H1 (cell line): Measurements from ENCODE around the gene RARRES1. TPM values are rescaled to one million over a fixed set of nuclear protein-coding genes. Genes with fewer than 3 reads are reported as not detected.

Experiments
- CTCF ChIA-PET: fragments of 300-600 bp; sonication (Branson Sonifier 250); formaldehyde crosslinking; loops from one replicate; lab custom pipeline; 2021; ENCODE audit not compliant: partially characterized antibody; lab: Charles Lee
- POLR2A ChIA-PET: fragments of 300-600 bp; sonication (Branson Sonifier 250); formaldehyde crosslinking; loops from one replicate; lab custom pipeline; 2021; ENCODE audit warnings: inconsistent platforms; ENCODE audit not compliant: partially characterized antibody; lab: Charles Lee
- DNase-seq, 2 experiments: peaks; one replicate each; pipeline versions ENCODE4 v3.0.0 to v3.0.0-alpha.2; 2010 to 2022; ENCODE audit warnings: low spot score in 2 of 2, low read depth in 1 of 2, mixed read lengths in 1 of 2
- FAIRE-seq: peaks from 2 replicates; lab custom pipeline; 2011; peaks lifted over from hg19 to GRCh38; lab: Jason Lieb, UNC
- H2AFZ ChIP-seq: 2 replicates; pipeline ENCODE4 v1.8.1; 2012; ENCODE audit warnings: low read length, inconsistent platforms
- H2AK5ac ChIP-seq: 2 replicates; pipeline ENCODE4 v1.6.1; 2013; ENCODE audit warnings: low read depth, low read length
- H2BK120ac ChIP-seq: replicated peaks from 2 replicates; pipeline ENCODE3; 2013; ENCODE audit warnings: low read depth, low read length, inconsistent platforms
- H2BK12ac ChIP-seq: 2 replicates; pipeline ENCODE4 v1.6.1; 2013; ENCODE audit warnings: low read depth, low read length
- H2BK15ac ChIP-seq: 2 replicates; pipeline ENCODE4 v1.6.1; 2013; ENCODE audit warnings: low read length
- H2BK20ac ChIP-seq: 2 replicates; pipeline ENCODE4 v1.6.1; 2013; ENCODE audit warnings: low read length
- H2BK5ac ChIP-seq: 2 replicates; pipeline ENCODE4 v1.6.1; 2013; ENCODE audit warnings: low read depth, low read length
- H3K14ac ChIP-seq: 2 replicates; pipeline ENCODE4 v1.6.1; 2013; ENCODE audit warnings: inconsistent platforms; ENCODE audit not compliant: insufficient read length
- H3K18ac ChIP-seq: 2 replicates; pipeline ENCODE4 v1.6.1; 2013; ENCODE audit warnings: low read length; ENCODE audit errors: extremely low read depth
- H3K23ac ChIP-seq: 2 replicates; pipeline ENCODE4 v1.6.1; 2013; ENCODE audit warnings: inconsistent platforms; ENCODE audit not compliant: insufficient read length
- H3K23me2 ChIP-seq: 2 replicates; pipeline ENCODE4 v1.6.1; 2013; ENCODE audit warnings: low read depth, low read length
- H3K27ac ChIP-seq: 2 replicates; pipeline ENCODE4 v1.6.1; 2011; ENCODE audit warnings: low read depth, low read length, inconsistent platforms
- H3K27me3 ChIP-seq, 4 experiments: replicated peaks in 1 of 4; 1 replicate in 1 of 4; 2 replicates in 3 of 4; pipeline versions ENCODE4 v1.6.1 to v1.8.1; 2011 to 2013; ENCODE audit warnings: low read length in 3 of 4, mild to moderate bottlenecking in 3 of 4, inconsistent platforms in 2 of 4, mixed read lengths in 2 of 4, moderate library complexity in 1 of 4; ENCODE audit not compliant: control insufficient read depth in 3 of 4, insufficient read depth in 3 of 4; ENCODE audit errors: extremely low read depth in 1 of 4
- H3K36me3 ChIP-seq, 4 experiments: 2 replicates each; pipeline versions ENCODE4 v1.6.1 to v1.8.1; 2011 to 2013; ENCODE audit warnings: mild to moderate bottlenecking in 4 of 4, low read length in 3 of 4, moderate library complexity in 2 of 4, control low read depth in 1 of 4, inconsistent platforms in 1 of 4; ENCODE audit not compliant: insufficient read depth in 4 of 4, control insufficient read depth in 2 of 4
- H3K4ac ChIP-seq: replicated peaks from 2 replicates; pipeline ENCODE3; 2013; ENCODE audit warnings: low read length, low read depth, mixed read lengths, inconsistent platforms; ENCODE audit not compliant: insufficient read length
- H3K4me1 ChIP-seq, 4 experiments: replicated peaks in 1 of 4; 1 replicate in 1 of 4; 2 replicates in 3 of 4; pipeline versions ENCODE4 v1.6.1 to v1.8.1; 2011 to 2013; ENCODE audit warnings: low read length in 3 of 4, inconsistent platforms in 2 of 4, mixed read lengths in 1 of 4; ENCODE audit not compliant: insufficient read depth in 4 of 4, control insufficient read depth in 3 of 4
- H3K4me2 ChIP-seq, 2 experiments: 2 replicates each; pipeline versions ENCODE4 v1.6.1 to v1.8.1; 2011 to 2013; ENCODE audit warnings: low read depth in 2 of 2, low read length in 2 of 2, control low read depth in 1 of 2, inconsistent platforms in 1 of 2, mild to moderate bottlenecking in 1 of 2; ENCODE audit not compliant: insufficient read depth in 1 of 2
- H3K4me3 ChIP-seq, 4 experiments: fragments of 200-600, 300-600 bp in 1 of 4; sonication (generic), shearing (Covaris generic), sonication (Bioruptor Twin) in 1 of 4; 2 replicates each; pipeline versions ENCODE4 v1.5.1 to v1.8.1; 2011 to 2016; ENCODE audit warnings: low read length in 4 of 4, low read depth in 3 of 4, control low read depth in 2 of 4, inconsistent platforms in 2 of 4, mild to moderate bottlenecking in 2 of 4, mixed read lengths in 1 of 4, moderate library complexity in 1 of 4; ENCODE audit not compliant: insufficient read depth in 2 of 4; ENCODE audit errors: extremely low read depth in 1 of 4
- H3K56ac ChIP-seq: replicated peaks from 2 replicates; pipeline ENCODE3; 2013; ENCODE audit warnings: low read depth, mild to moderate bottlenecking, mixed read lengths, low read length, inconsistent platforms; ENCODE audit not compliant: insufficient read length
- H3K79me1 ChIP-seq: 2 replicates; pipeline ENCODE4 v1.6.1; 2013; ENCODE audit warnings: low read depth, low read length, control low read depth
- H3K79me2 ChIP-seq, 2 experiments: 2 replicates each; pipeline versions ENCODE4 v1.6.1 to v1.8.1; 2012 to 2013; ENCODE audit warnings: low read length in 2 of 2, mild to moderate bottlenecking in 2 of 2, inconsistent platforms in 1 of 2; ENCODE audit not compliant: insufficient read depth in 2 of 2, control insufficient read depth in 1 of 2
- H3K9ac ChIP-seq, 4 experiments: replicated peaks in 1 of 4; 1 replicate in 1 of 4; 2 replicates in 3 of 4; pipeline versions ENCODE4 v1.6.1 to v1.8.1; 2011 to 2013; ENCODE audit warnings: low read depth in 3 of 4, low read length in 3 of 4, control low read depth in 2 of 4, mild to moderate bottlenecking in 2 of 4, moderate library complexity in 2 of 4, inconsistent platforms in 1 of 4; ENCODE audit errors: extremely low read depth in 1 of 4
- H3K9me3 ChIP-seq, 2 experiments: 2 replicates each; pipeline versions ENCODE4 v1.6.1 to v1.8.1; 2012 to 2013; ENCODE audit warnings: mild to moderate bottlenecking in 2 of 2, moderate library complexity in 2 of 2, control low read depth in 1 of 2, inconsistent platforms in 1 of 2, low read depth in 1 of 2, low read length in 1 of 2, mixed read lengths in 1 of 2; ENCODE audit not compliant: insufficient read depth in 2 of 2
- H4K20me1 ChIP-seq, 2 experiments: replicated peaks in 1 of 2; 2 replicates each; pipeline versions ENCODE3 to v1.8.1; 2011 to 2013; ENCODE audit warnings: inconsistent platforms in 2 of 2, low read length in 2 of 2, mild to moderate bottlenecking in 1 of 2; ENCODE audit not compliant: insufficient read depth in 2 of 2, control insufficient read depth in 1 of 2
- H4K5ac ChIP-seq: 2 replicates; pipeline ENCODE4 v1.6.1; 2013; ENCODE audit warnings: low read length, low read depth, mixed read lengths, inconsistent platforms; ENCODE audit not compliant: insufficient read length
- H4K8ac ChIP-seq: 2 replicates; pipeline ENCODE4 v1.8.0; 2013; ENCODE audit warnings: mild to moderate bottlenecking, moderate library complexity, low read length, inconsistent platforms; ENCODE audit not compliant: insufficient read depth; ENCODE audit errors: extremely low read depth
- H4K91ac ChIP-seq: replicated peaks from 2 replicates; pipeline ENCODE3; 2013; ENCODE audit warnings: low read length, mixed read lengths, inconsistent platforms; ENCODE audit not compliant: insufficient read length
- BRCA1 ChIP-seq: IDR thresholded peaks from 2 replicates; pipeline ENCODE4 v1.6.1; 2012; ENCODE audit warnings: low read depth, low read length, improper control_type of control experiment
- CBX8 ChIP-seq: fragments of 300-800, 300-1000 bp; sonication (generic); IDR thresholded peaks from 2 replicates; pipeline ENCODE4 v1.7.1; 2016; ENCODE audit warnings: low read depth, low read length, borderline replicate concordance
- CREB1 ChIP-seq: IDR thresholded peaks from 2 replicates; pipeline ENCODE4 v1.6.1; 2012; ENCODE audit warnings: inconsistent platforms
- E2F6 ChIP-seq: IDR thresholded peaks from 2 replicates; pipeline ENCODE4 v1.6.1; 2012; ENCODE audit warnings: inconsistent platforms
- EZH2 ChIP-seq: fragments of 200-600 bp; sonication (generic); IDR thresholded peaks from 2 replicates; pipeline ENCODE4 v1.7.1; 2012; ENCODE audit warnings: low read depth, mild to moderate bottlenecking, moderate library complexity, low read length, inconsistent platforms; ENCODE audit not compliant: severe bottlenecking
- MAFK ChIP-seq: IDR thresholded peaks from 2 replicates; pipeline ENCODE4 v1.6.1; 2012; ENCODE audit warnings: low read depth, mild to moderate bottlenecking, improper control_type of control experiment, low read length
- SP1 ChIP-seq: IDR thresholded peaks from 2 replicates; pipeline ENCODE4 v1.6.1; 2011; ENCODE audit warnings: low read depth, low read length
- TEAD4 ChIP-seq: IDR thresholded peaks from 2 replicates; pipeline ENCODE4 v1.6.1; 2012; ENCODE audit warnings: low read depth, low read length, inconsistent platforms, mixed read lengths
- YY1 ChIP-seq: IDR thresholded peaks from 2 replicates; pipeline ENCODE4 v1.6.1; 2011; ENCODE audit warnings: low read depth, mild to moderate bottlenecking, low read length
- WGBS, 2 experiments: shearing (Covaris generic) in 1 of 2; methylation state at CpG; one replicate each; pipeline versions ENCODE4 v1.1.6 to v1.1.7; 2013 to 2015; ENCODE audit warnings: low lambda C conversion rate in 2 of 2, mixed read lengths in 2 of 2, inconsistent platforms in 1 of 2, low coverage in 1 of 2, missing lambda C conversion rate in 1 of 2; ENCODE audit not compliant: insufficient replicate concordance in 2 of 2, insufficient coverage in 1 of 2, insufficient read length in 1 of 2; ENCODE audit errors: extremely low coverage in 1 of 2, missing lambda C conversion rate in 1 of 2; 5-methylcytosine and 5-hydroxymethylcytosine counted together
- polyA plus RNA-seq, 7 experiments: library from polyadenylated mRNA; depleted of rRNA in 3 of 7; stranded (reverse) in 5 of 7; unstranded in 2 of 7; fragments of >200 nt in 5 of 7; fragments of 200-250 nt in 2 of 7; gene quantifications; 1 replicate in 5 of 7; 2 replicates in 1 of 7; 4 replicates in 1 of 7; pipeline versions ENCODE4 v1.2.1 to v1.2.3, GENCODE V29; 2011 to 2013; ENCODE audit warnings: missing spikeins in 2 of 7, mixed read lengths in 2 of 7
- total RNA-seq: library from RNA; stranded (reverse); fragmentation: NEBNext Ultra II Directional; extraction: Animal tissue kit (Norgen Biotek cat#: 25700); gene quantifications from 2 replicates; pipeline ENCODE4 v1.2.1, GENCODE V29; 2021
- TF ChIP-seq, protein P1 (sequence below), 3 experiments: IDR thresholded peaks; 1 replicate in 2 of 3; 2 replicates in 1 of 3; pipeline versions ENCODE4 v1.5.1 to v1.6.1; 2011; ENCODE audit warnings: low read length in 3 of 3, mild to moderate bottlenecking in 3 of 3, inconsistent platforms in 2 of 3, low read depth in 1 of 3, moderate library complexity in 1 of 3; ENCODE audit not compliant: insufficient read depth in 1 of 3; ENCODE audit errors: control extremely low read depth in 1 of 3
- TF ChIP-seq, protein P2 (sequence below): IDR thresholded peaks from 2 replicates; pipeline ENCODE4 v1.6.1; 2011; ENCODE audit warnings: low read depth, mild to moderate bottlenecking, low read length; ENCODE audit not compliant: insufficient read depth

The RARRES1 gene
- total and polyA plus RNA-seq, 2 of the 8 experiments (the other 6 are each of a cell fraction or from before 2014, with no cell fraction given), result 0.26 to 0.71 TPM

DNA sequence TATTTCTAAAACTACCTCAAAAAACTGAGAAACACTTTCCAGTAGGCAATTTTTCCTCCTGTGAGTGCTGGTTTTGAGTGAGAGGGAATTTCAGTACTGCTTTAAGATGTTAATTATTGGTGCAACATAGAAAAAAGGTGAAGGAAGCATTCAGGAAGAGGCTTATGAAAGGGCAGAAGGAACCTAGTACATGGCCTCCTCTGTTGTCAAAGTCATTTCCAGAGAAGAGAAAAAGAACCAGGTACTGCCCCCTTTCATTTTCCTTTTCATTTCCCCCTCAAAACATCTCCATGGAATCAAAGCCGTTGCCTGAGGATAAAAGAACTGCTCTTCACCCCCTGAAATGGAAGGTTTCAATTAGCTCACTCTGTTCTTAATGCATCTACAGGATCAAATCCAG, 19.8 kb downstream of the RARRES1 start:
- DNase-seq (no peak), FAIRE-seq (no peak)
- H3K18ac ChIP-seq, result no peak overlapping the region
- H2BK20ac ChIP-seq, result no peak overlapping the region
- no peak overlapping the region for H3K56ac ChIP-seq
- POLR2A ChIA-PET, result no interaction called here
- no peak overlapping the region for H3K14ac ChIP-seq
- no peak overlapping the region for H2AFZ ChIP-seq
- H3K4me1 ChIP-seq, result no peaks in the 10 kb centered on the region; a peak in 1 of 7 replicates
- no peak overlapping the region for H3K23ac ChIP-seq
- H4K5ac ChIP-seq, result no peak overlapping the region
- no peak overlapping the region for H2AK5ac ChIP-seq
- no peak overlapping the region for H3K9ac ChIP-seq
- no peak overlapping the region for H3K4ac ChIP-seq
- CTCF ChIA-PET, result interaction anchor here (1.0 to 1.7 kb wide), 7 partner anchors 9 to 82 kb away, joined by 3 to 8 read pairs (median 5); no protein-coding TSS in a partner anchor
- no peaks in the 10 kb centered on the region for H3K79me2 ChIP-seq
- H3K4me2 ChIP-seq, result no peak overlapping the region
- H3K9me3 ChIP-seq, result no peaks in the 10 kb centered on the region
- H4K20me1 ChIP-seq, result peaks cover 0 to 3% of the 10 kb centered on the region in 2 experiments
- H3K36me3 ChIP-seq, result peaks cover 0 to 2% (median 0%) of the 10 kb centered on the region in 4 experiments; a peak in 1 of 8 replicates
- H2BK12ac ChIP-seq, result no peak overlapping the region
- H3K23me2 ChIP-seq, result no peaks in the 10 kb centered on the region
- no peaks in the 10 kb centered on the region for H3K79me1 ChIP-seq
- no peaks in the 10 kb centered on the region for H3K27me3 ChIP-seq
- H2BK15ac ChIP-seq, result no peak overlapping the region
- H4K8ac ChIP-seq, result no peak overlapping the region
- H3K27ac ChIP-seq, result no peak overlapping the region
- WGBS, 2 experiments, result 87% methylated on average over 1 of the region's 1 CpG; no CpG with 5 or more reads in 1 of the 2 experiments
- H4K91ac ChIP-seq, result no peak overlapping the region
- no peak overlapping the region for H2BK120ac ChIP-seq
- no peak overlapping the region for H3K4me3 ChIP-seq
- no peak overlapping the region for H2BK5ac ChIP-seq
- TF ChIP-seq MAFK, result no peak
- no peak for TF ChIP-seq YY1
- TF ChIP-seq CREB1, result no peak
- TF ChIP-seq E2F6, result no peak
- TF ChIP-seq, protein P1, sequence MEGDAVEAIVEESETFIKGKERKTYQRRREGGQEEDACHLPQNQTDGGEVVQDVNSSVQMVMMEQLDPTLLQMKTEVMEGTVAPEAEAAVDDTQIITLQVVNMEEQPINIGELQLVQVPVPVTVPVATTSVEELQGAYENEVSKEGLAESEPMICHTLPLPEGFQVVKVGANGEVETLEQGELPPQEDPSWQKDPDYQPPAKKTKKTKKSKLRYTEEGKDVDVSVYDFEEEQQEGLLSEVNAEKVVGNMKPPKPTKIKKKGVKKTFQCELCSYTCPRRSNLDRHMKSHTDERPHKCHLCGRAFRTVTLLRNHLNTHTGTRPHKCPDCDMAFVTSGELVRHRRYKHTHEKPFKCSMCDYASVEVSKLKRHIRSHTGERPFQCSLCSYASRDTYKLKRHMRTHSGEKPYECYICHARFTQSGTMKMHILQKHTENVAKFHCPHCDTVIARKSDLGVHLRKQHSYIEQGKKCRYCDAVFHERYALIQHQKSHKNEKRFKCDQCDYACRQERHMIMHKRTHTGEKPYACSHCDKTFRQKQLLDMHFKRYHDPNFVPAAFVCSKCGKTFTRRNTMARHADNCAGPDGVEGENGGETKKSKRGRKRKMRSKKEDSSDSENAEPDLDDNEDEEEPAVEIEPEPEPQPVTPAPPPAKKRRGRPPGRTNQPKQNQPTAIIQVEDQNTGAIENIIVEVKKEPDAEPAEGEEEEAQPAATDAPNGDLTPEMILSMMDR (IDR thresholded peaks at IDR 0.05; ENCODE audit: control extremely low read depth in 1 of 3, insufficient read depth in 1 of 3, low read depth in 1 of 3, low read length in 3 of 3), result no peak
- no peak for TF ChIP-seq BRCA1
- TF ChIP-seq, protein P2, sequence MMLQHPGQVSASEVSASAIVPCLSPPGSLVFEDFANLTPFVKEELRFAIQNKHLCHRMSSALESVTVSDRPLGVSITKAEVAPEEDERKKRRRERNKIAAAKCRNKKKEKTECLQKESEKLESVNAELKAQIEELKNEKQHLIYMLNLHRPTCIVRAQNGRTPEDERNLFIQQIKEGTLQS, result no peak
- no peak for TF ChIP-seq EZH2
- no peak for TF ChIP-seq SP1
- TF ChIP-seq CBX8, result no peak
- no peak for TF ChIP-seq TEAD4
